NCI-H1417 treated with DMSO at 0.1 percent for 48 hours (cell line): Measurements from ENCODE around the gene HNF1B.
"Not testable (repeated sequence)": the region's sequence is repeated elsewhere in the genome, so short reads cannot be mapped to it uniquely, and the experiment has no call there.

Experiments used
- DNase-seq: peaks from one replicate; lab custom pipeline; 2025; lab: John Stamatoyannopoulos, UW

The HNF1B gene

GRCh38 chr17:37701496-37701898 is 43.4 kb downstream of the HNF1B start:
- no peak for DNase-seq

DNA sequence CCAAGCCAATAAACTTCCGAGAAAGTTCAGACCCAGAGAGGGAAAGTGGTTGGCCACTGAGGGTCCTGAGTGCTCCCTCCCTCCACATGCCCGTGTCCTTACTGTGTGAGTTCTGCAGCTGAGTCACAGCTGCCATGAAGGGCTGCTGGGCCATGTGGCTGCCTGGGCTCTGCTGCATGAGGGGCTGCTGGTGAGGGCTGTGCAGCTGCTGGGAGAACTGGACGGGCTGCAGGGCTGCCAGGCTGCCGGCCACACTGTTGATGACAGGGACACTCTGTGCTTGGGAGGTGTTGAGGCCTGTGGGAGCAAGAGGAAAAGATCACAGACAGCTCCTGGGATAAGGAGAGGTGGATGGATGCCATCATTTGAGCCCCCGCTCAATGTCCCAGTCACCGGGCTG is 44.0 kb downstream of the HNF1B start:
- no peak for DNase-seq

DNA sequence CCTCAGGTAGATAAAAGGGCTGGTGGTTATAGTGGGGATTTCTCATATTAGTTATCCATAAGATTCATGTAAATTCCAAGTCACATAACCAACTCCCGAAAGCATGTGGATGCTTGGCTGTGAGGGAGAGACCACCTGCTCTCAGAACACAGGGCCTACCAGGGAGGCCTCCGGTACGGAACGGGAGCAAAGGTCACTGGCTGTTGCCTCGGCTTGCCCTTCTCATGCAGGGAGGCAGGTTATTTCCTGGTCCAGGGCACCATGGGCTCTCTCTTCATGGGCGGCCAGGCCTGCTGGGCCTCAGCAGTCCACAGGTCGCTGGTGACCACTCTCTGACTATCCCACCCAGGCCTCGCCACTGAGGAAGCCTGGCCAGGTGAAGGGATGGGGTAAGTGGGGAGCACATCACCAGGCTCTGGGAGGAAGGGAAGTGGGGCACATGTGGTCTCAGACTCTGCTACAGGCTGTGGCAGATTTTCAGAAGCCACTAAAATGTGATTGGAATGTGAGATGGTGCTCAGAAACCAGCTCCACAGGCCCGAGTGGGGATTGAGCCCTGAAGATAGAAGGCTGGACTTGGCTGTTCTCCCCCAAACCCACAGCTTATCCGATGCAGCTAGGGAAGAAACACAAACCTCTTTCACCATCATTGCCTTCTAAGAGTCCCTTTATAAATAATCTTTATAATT is 45.4 kb downstream of the HNF1B start:
- no peak for DNase-seq

DNA sequence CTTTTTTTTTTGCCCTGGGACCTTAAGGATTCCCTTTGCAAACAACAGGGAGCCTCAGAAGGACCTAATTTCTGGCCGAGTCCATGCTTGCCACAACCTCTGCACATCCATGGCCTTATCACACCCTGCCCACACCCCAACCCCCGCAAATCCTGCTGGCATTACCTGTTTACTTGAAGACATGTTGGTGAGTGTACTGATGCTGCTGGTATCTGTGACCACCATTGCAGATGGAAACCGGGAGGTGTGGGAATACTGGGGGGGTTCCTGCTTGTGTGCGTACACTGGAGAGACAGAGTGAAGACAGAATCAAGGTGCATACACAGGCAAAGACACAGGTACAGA is 46.0 kb downstream of the HNF1B start:
- DNase-seq, result no peak

- no peak for DNase-seq
Observed at GRCh38 chr17:37698132-37698910, 46.5 kb downstream of the HNF1B start.

DNA sequence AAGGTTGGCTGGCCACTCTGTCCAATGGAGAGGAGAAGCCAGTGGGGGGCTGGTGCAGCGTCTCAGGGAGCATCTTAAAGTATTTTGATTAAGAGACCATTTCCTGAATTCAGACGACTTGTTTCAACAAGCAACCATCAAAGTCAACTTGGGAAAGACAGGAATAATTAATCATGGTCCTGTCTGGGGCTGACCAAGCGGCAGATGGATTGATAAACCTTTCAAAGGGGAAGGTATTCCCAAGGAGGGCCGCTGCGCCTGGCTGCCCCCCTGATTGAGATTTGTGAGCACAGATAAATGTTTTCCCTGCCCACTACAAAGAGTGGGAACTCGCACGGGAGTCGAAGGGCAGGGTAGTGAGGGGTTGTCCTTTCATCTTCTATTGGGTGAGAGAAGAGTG is 47.5 kb downstream of the HNF1B start:
- DNase-seq, result no peak

DNA sequence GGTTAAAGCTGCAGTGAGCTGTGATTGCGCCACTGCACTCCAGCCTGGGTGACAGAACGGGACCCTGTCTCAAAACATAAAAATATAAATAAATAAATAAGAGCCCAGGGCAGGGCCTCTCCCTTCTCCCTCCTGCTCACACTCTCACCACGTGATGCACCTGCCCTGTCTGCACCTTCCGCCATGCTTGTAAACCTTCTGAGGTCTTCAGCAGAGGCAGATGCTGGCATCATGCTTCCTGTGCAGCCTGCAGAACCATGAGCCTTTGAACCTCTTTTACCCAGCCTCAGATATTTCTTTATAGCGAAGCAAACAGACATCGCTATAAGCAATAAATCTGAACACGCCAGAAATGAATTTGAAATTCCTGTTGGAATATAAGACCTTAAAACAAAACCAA is 48.5 kb downstream of the HNF1B start:
- no peak for DNase-seq

GRCh38 chr17:37695726-37696125 is 49.1 kb downstream of the HNF1B start:
- no peak for DNase-seq

DNA sequence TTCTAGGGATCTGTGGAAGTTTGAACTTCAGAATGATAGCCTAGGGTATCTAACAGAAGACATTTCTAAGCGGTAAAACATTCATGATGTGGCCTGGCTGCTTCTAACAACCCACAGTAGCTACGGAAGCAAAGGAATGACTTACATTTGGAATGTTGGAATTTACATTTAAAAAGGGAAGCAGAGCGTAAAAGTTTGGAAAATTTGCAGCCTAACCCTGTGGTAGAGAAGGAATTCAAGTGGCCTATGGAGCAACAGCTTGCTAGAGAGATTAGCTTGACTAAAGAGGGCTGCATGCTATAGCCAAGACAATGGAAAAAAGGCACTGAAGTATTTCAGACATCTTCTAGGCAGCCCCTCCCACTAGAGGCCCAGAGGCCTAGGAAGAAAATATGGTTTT is 50.1 kb downstream of the HNF1B start:
- no peak for DNase-seq

GRCh38 chr17:37693328-37693727 is 51.5 kb downstream of the HNF1B start:
- no peak for DNase-seq

- DNase-seq, result no peak
Observed at GRCh38 chr17:37691807-37692206, 53.1 kb downstream of the HNF1B start.

DNA sequence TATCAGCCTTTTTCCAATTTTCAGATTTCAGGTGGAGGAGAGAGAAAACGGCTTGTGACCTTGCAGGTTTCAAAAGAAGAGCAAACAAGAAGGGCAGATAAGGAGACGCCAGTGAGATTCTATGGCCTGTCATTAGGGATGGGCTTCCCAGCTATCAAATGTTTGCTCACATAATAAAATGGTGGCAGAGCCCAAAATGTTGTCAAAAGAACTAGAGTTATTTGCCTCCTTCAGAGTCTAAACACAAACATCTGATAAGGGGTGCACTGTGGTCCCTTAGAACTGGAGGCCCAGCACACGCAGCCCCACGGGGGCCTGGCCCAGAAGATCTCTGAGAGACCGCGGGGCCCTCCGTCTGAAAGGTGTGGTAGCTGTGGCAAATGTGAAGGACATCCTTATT is 55.5 kb downstream of the HNF1B start:
- no peak for DNase-seq

GRCh38 chr17:37683454-37683984 is 61.3 kb downstream of the HNF1B start:
- no peak for DNase-seq

GRCh38 chr17:37682007-37682406 is 62.9 kb downstream of the HNF1B start:
- no peak for DNase-seq

GRCh38 chr17:37679995-37680394 is 64.9 kb downstream of the HNF1B start:
- not testable (repeated sequence) for DNase-seq

DNA sequence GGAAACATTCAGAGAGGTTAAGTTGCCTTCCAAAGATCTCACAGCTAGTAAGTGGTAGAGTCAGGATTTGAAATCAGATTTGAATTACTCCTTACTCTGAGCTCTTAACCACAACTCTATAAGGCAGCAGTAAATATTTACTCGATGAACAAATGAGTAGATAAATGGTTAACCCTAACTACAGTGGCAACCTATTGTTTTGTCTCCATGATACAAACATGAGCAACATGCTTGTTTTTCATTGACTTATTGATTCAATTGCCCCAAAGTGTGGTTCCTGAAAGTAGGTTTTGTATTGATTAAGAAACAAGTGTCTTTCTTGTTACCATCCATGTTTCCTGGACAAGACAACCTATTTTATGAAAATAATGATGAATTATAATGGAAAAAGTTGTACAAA is 66.8 kb downstream of the HNF1B start:
- DNase-seq, result no peak

DNA sequence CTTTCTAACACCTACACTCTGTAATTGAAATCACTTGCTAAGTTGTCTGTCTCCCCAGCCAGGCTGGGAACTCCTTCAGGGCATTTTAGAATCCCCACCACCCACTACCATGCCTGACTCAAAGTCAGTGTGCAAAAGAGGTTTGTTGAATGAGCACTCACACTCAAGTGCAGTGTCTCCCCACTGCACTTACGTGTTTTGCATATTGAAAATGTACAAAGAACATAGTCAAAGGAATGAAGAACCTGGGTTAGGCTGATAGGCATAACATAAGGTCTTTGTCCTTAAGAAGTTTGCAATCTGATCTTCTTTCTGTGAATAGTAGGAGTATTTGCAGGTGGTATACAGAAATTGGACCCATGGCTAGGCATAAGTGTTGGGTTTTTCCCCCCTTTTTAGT is 67.8 kb downstream of the HNF1B start:
- DNase-seq, result no peak

DNA sequence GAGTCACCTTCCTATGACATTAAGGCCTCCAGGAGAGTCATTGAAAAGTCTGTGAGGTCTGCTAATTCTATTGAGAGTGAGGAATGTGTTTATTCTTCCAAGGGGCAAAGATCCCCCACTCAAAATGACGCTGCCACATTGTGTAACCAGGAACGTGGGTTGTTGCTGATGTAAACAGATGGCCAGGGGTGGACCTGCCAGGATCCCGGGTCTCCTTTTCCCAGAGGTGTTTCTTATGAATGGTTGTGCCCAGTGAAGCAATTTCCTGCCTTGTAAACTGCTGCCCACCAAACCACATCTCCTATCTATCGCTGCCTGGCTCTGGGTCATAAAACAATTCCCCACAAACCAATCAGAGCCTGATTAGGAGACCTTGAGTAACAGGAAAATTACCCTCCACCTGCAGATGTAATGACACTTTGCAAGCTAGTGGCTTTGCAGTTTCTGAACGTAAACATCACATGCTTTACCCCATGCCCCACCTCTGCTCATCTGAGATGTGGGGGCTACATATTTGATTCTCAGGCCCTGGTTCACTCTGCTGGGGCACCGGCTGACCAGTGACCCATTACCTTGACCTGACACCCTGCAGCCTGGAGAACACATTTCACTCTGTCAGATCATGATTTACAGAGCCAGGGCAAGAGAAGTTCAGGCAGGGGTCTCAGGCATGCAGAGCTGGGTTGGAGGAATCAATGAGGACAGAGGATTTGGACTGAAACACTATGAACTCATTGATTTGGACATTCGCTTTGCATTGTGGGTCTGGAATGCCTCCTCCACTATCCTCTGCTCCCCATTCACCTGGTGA is 68.5 kb downstream of the HNF1B start:
- DNase-seq, result no peak

DNA sequence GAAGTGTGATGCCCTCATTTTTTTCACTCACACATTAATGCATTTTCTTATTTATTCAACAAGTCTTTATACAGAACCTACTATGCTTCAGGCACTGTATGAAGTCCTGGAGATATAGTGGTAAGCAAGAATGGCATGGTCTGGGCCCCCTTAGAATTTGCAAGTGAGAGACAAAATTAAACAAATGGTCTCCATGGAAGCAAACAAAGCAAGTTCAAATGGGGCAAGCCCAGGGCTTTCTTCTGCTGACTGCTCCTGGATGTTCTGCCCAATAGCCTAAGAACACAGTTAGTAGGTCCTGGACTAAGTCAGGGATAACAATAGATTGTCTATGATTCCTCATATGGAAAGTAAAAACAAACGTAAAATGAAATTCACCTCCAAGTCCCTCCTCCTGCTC is 70.3 kb downstream of the HNF1B start:
- DNase-seq, result no peak

DNA sequence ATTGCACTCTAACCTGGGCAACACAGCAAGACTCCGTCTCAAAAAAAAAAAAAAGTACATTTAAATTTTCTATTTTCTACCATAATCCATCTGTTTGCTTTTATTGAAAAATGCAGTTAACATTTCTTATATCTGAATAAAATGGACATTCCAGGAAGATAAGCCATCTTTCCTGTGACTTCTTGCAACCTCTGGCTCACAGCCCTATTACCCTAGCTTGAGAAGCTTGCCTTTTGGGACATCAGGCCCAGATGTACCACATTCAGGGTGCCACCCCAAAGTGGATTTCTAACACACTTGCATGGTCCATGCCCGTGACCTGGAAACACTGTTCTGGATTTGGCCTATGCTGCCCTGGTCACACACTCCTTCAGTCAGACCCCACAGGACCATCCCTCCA is 71.5 kb downstream of the HNF1B start:
- no peak for DNase-seq

- no peak for DNase-seq
Observed at GRCh38 chr17:37672548-37673078, 72.2 kb downstream of the HNF1B start.

GRCh38 chr17:37671824-37672547 is 72.9 kb downstream of the HNF1B start:
- no peak for DNase-seq
